H9 (cell line): Measurements from ENCODE around the gene UBR2. TPM values are rescaled to one million over a fixed set of nuclear protein-coding genes. Genes with fewer than 3 reads are reported as not detected.
"Not testable (repeated sequence)": the region's sequence is repeated elsewhere in the genome, so short reads cannot be mapped to it uniquely, and the experiment has no call there.

Source experiments
- DNase-seq: peaks from one replicate; pipeline ENCODE4 v3.0.0-alpha.2; 2017
- H2AFZ ChIP-seq: one replicate; pipeline ENCODE4 v1.6.1; 2013; ENCODE audit warnings: mild to moderate bottlenecking, low read length, control low read depth, moderate library complexity
- H2AK5ac ChIP-seq: 2 replicates; pipeline ENCODE4 v1.6.1; 2013; ENCODE audit warnings: low read length, control low read depth, mixed read lengths; ENCODE audit not compliant: insufficient read length
- H2BK120ac ChIP-seq: one replicate; pipeline ENCODE4 v1.6.1; 2013; ENCODE audit warnings: low read depth, mild to moderate bottlenecking, low read length, control low read depth, inconsistent platforms; ENCODE audit not compliant: poor library complexity, severe bottlenecking
- H2BK12ac ChIP-seq: 2 replicates; pipeline ENCODE4 v1.6.1; 2013; ENCODE audit warnings: low read length, control low read depth, mixed read lengths, low read depth; ENCODE audit not compliant: insufficient read length
- H2BK15ac ChIP-seq: 2 replicates; pipeline ENCODE4 v1.6.1; 2013; ENCODE audit warnings: low read depth, low read length, control low read depth
- H2BK20ac ChIP-seq: one replicate; pipeline ENCODE4 v1.6.1; 2013; ENCODE audit warnings: low read depth, mild to moderate bottlenecking, low read length, control low read depth, inconsistent platforms; ENCODE audit not compliant: poor library complexity, severe bottlenecking
- H2BK5ac ChIP-seq: 2 replicates; pipeline ENCODE4 v1.6.1; 2013; ENCODE audit warnings: low read length, control low read depth, mixed read lengths; ENCODE audit not compliant: insufficient read length
- H3K14ac ChIP-seq: 2 replicates; pipeline ENCODE4 v1.6.1; 2013; ENCODE audit warnings: low read length, control low read depth; ENCODE audit not compliant: insufficient read depth
- H3K18ac ChIP-seq: 2 replicates; pipeline ENCODE4 v1.6.1; 2013; ENCODE audit warnings: low read depth, mild to moderate bottlenecking, mixed read lengths, low read length, control low read depth; ENCODE audit not compliant: insufficient read length
- H3K23ac ChIP-seq: 2 replicates; pipeline ENCODE4 v1.6.1; 2013; ENCODE audit warnings: low read length, control low read depth, mixed read lengths, low read depth; ENCODE audit not compliant: insufficient read length
- H3K23me2 ChIP-seq: 2 replicates; pipeline ENCODE4 v1.6.1; 2013; ENCODE audit warnings: low read depth, mild to moderate bottlenecking, mixed read lengths, low read length, control low read depth; ENCODE audit not compliant: insufficient read length, poor library complexity, severe bottlenecking
- H3K27ac ChIP-seq: 2 replicates; pipeline ENCODE4 v1.5.1; 2013; ENCODE audit warnings: low read length, control low read depth, mixed read lengths, low read depth; ENCODE audit not compliant: insufficient read length
- H3K27me3 ChIP-seq: 2 replicates; pipeline ENCODE4 v1.6.1; 2013; ENCODE audit warnings: low read length, control low read depth, inconsistent platforms; ENCODE audit not compliant: insufficient read depth
- H3K4ac ChIP-seq: 2 replicates; pipeline ENCODE4 v1.6.1; 2013; ENCODE audit warnings: low read depth, mild to moderate bottlenecking, control low read depth, inconsistent platforms, low read length, moderate library complexity
- H3K4me1 ChIP-seq: 2 replicates; pipeline ENCODE4 v1.6.1; 2013; ENCODE audit warnings: low read length, control low read depth, inconsistent platforms; ENCODE audit not compliant: insufficient read depth
- H3K4me2 ChIP-seq: 2 replicates; pipeline ENCODE4 v1.6.1; 2013; ENCODE audit warnings: low read length, control low read depth, mixed read lengths; ENCODE audit not compliant: insufficient read length, insufficient read depth
- H3K56ac ChIP-seq: 2 replicates; pipeline ENCODE4 v1.6.1; 2013; ENCODE audit warnings: low read depth, mild to moderate bottlenecking, mixed read lengths, low read length, control low read depth; ENCODE audit not compliant: insufficient read length
- H3K79me1 ChIP-seq: 2 replicates; pipeline ENCODE4 v1.6.1; 2013; ENCODE audit warnings: low read depth, mild to moderate bottlenecking, moderate library complexity, low read length, control low read depth, inconsistent platforms; ENCODE audit not compliant: insufficient read depth, poor library complexity, severe bottlenecking
- H3K79me2 ChIP-seq: 2 replicates; pipeline ENCODE4 v1.6.1; 2013; ENCODE audit warnings: low read length, control low read depth, inconsistent platforms; ENCODE audit not compliant: insufficient read depth
- H3K9ac ChIP-seq: 2 replicates; pipeline ENCODE4 v1.6.1; 2013; ENCODE audit warnings: low read length, control low read depth, mixed read lengths; ENCODE audit not compliant: insufficient read length; ENCODE audit errors: extremely low read depth
- H3K9me3 ChIP-seq: one replicate; pipeline ENCODE4 v1.6.1; 2013; ENCODE audit warnings: low read depth, low read length, inconsistent platforms; ENCODE audit not compliant: control insufficient read depth
- H3T11ph ChIP-seq: one replicate; pipeline ENCODE4 v1.6.1; 2013; ENCODE audit warnings: mild to moderate bottlenecking, low read length, control low read depth, inconsistent platforms
- H4K20me1 ChIP-seq: one replicate; pipeline ENCODE4 v1.6.1; 2013; ENCODE audit not compliant: control insufficient read depth, insufficient read length, insufficient read depth
- H4K5ac ChIP-seq: 2 replicates; pipeline ENCODE4 v1.6.1; 2013; ENCODE audit warnings: low read depth, mild to moderate bottlenecking, mixed read lengths, low read length, control low read depth; ENCODE audit not compliant: insufficient read length
- H4K8ac ChIP-seq: replicated peaks from 2 replicates; pipeline ENCODE4 v1.6.1; 2013; ENCODE audit warnings: low read length, control low read depth, mixed read lengths, low read depth; ENCODE audit not compliant: insufficient read length
- H4K91ac ChIP-seq: 2 replicates; pipeline ENCODE4 v1.6.1; 2013; ENCODE audit warnings: low read depth, mild to moderate bottlenecking, moderate library complexity, mixed read lengths, low read length, control low read depth; ENCODE audit not compliant: insufficient read length
- H3K27ac Mint-ChIP-seq, 3 experiments: 2 replicates in 2 of 3; 3 replicates in 1 of 3; pipeline ENCODE4 v1.8.0; 2020 to 2021; ENCODE audit warnings: mixed read lengths in 3 of 3, mild to moderate bottlenecking in 1 of 3, moderate library complexity in 1 of 3
- H3K27me3 Mint-ChIP-seq: 2 replicates; pipeline ENCODE4 v1.8.0; 2021; ENCODE audit warnings: low read depth, mild to moderate bottlenecking, moderate library complexity, mixed read lengths
- H3K36me3 Mint-ChIP-seq, 3 experiments: 2 replicates in 2 of 3; 3 replicates in 1 of 3; pipeline ENCODE4 v1.8.0; 2020 to 2021; ENCODE audit warnings: low read depth in 3 of 3, mixed read lengths in 3 of 3; ENCODE audit not compliant: insufficient read depth in 1 of 3
- H3K4me1 Mint-ChIP-seq, 2 experiments: 2 replicates each; pipeline ENCODE4 v1.8.0; 2020; ENCODE audit warnings: mixed read lengths in 2 of 2
- H3K4me3 Mint-ChIP-seq, 2 experiments: 2 replicates in 1 of 2; 3 replicates in 1 of 2; pipeline ENCODE4 v1.8.0; 2020 to 2021; ENCODE audit warnings: mild to moderate bottlenecking in 2 of 2, mixed read lengths in 2 of 2, moderate library complexity in 1 of 2
- H3K9me3 Mint-ChIP-seq, 2 experiments: 2 replicates in 1 of 2; 3 replicates in 1 of 2; pipeline ENCODE4 v1.8.0; 2020; ENCODE audit warnings: mild to moderate bottlenecking in 2 of 2, mixed read lengths in 2 of 2, moderate library complexity in 1 of 2
- CTCF ChIP-seq: fragments of 200-600 bp; sonication (generic); conservative IDR thresholded peaks from 3 replicates; pipeline ENCODE4 v1.8.0; 2021; ENCODE audit warnings: antibody characterized with exemption, mild to moderate bottlenecking
- WGBS: extraction: QIAGEN DNeasy Blood & Tissue Kit; methylation state at CpG from one replicate; pipeline ENCODE4 v1.1.7; 2013; ENCODE audit warnings: missing lambda C conversion rate, low lambda C conversion rate, mixed read lengths; ENCODE audit not compliant: insufficient read length; ENCODE audit errors: extremely low coverage; 5-methylcytosine and 5-hydroxymethylcytosine counted together
- total RNA-seq: library from RNA; stranded (reverse); gene quantifications from 2 replicates; pipeline ENCODE4 v1.2.1, GENCODE V29; 2021

The UBR2 gene
- total RNA-seq, 1 experiment from 2014 or later, result 18.7 TPM

GRCh38 chr6:42572523-42572922 is 8.7 kb downstream of the UBR2 start:
- no peak overlapping the region for H3K4ac ChIP-seq
- H3K4me2 ChIP-seq, result no peak overlapping the region
- H3K23me2 ChIP-seq, result no peaks in the 10 kb centered on the region
- no peak overlapping the region for H4K91ac ChIP-seq
- H3K18ac ChIP-seq, result no peak overlapping the region
- H3T11ph ChIP-seq, result no peak overlapping the region
- no peak overlapping the region for H3K56ac ChIP-seq
- no peak for DNase-seq
- no peak overlapping the region for H3K27ac ChIP-seq
- no peak overlapping the region for H2BK15ac ChIP-seq
- Mint-ChIP-seq H3K27ac (no peak overlapping the region), H3K27me3 (no peaks in the 10 kb centered on the region), H3K9me3 (no peaks in the 10 kb centered on the region), H3K4me3 (no peak overlapping the region), H3K4me1 (peaks cover 0 to 5% of the 10 kb centered on the region in 2 experiments; a peak in 1 of 4 replicates), H3K36me3 (peaks cover 2 to 15% (median 11%) of the 10 kb centered on the region in 3 experiments; a peak in 5 of 7 replicates)
- H3K23ac ChIP-seq, result no peak overlapping the region
- no peaks in the 10 kb centered on the region for H4K20me1 ChIP-seq
- no peak overlapping the region for H2AFZ ChIP-seq
- H2BK5ac ChIP-seq, result no peak overlapping the region
- H3K27me3 ChIP-seq, result no peaks in the 10 kb centered on the region
- no peaks in the 10 kb centered on the region for H3K9me3 ChIP-seq
- H3K79me1 ChIP-seq, result peaks cover 3% of the 10 kb centered on the region
- H2BK20ac ChIP-seq, result no peak overlapping the region
- H2BK120ac ChIP-seq, result no peak overlapping the region
- no peak overlapping the region for H3K14ac ChIP-seq
- no peak overlapping the region for H2AK5ac ChIP-seq
- no peak overlapping the region for H2BK12ac ChIP-seq
- H3K9ac ChIP-seq, result no peak overlapping the region
- H4K8ac ChIP-seq, result no peak overlapping the region
- H3K4me1 ChIP-seq, result no peaks in the 10 kb centered on the region
- WGBS, result no CpG with 5 or more reads among the region's 4 CpGs
- H4K5ac ChIP-seq, result no peak overlapping the region
- no peak for TF ChIP-seq CTCF
- peaks cover 4% of the 10 kb centered on the region; the same call in 1 of the 2 replicates for H3K79me2 ChIP-seq

GRCh38 chr6:42576538-42576937 is 12.7 kb downstream of the UBR2 start:
- not testable (repeated sequence) for H3T11ph ChIP-seq, H2BK12ac ChIP-seq, H3K56ac ChIP-seq, H2AFZ ChIP-seq, H2BK20ac ChIP-seq, H3K14ac ChIP-seq, H4K8ac ChIP-seq, H3K4me1 Mint-ChIP-seq, H2AK5ac ChIP-seq, H3K79me2 ChIP-seq, H3K9me3 ChIP-seq, DNase-seq, H3K23me2 ChIP-seq, H3K27ac Mint-ChIP-seq, H3K9ac ChIP-seq, H3K4me1 ChIP-seq, H2BK120ac ChIP-seq, H3K4me3 Mint-ChIP-seq, H2BK15ac ChIP-seq, H3K27me3 ChIP-seq, H4K91ac ChIP-seq, H2BK5ac ChIP-seq, H3K4me2 ChIP-seq, H3K23ac ChIP-seq, H4K20me1 ChIP-seq, H4K5ac ChIP-seq, H3K79me1 ChIP-seq, H3K27ac ChIP-seq, H3K4ac ChIP-seq, H3K9me3 Mint-ChIP-seq, H3K18ac ChIP-seq, H3K27me3 Mint-ChIP-seq
- no CpG with 5 or more reads among the region's 7 CpGs for WGBS
- peaks cover 7 to 21% (median 11%) of the 10 kb centered on the region in 3 experiments for H3K36me3 Mint-ChIP-seq
